TTC549 (cell line): Measurements from ENCODE around the gene PLXNA4.

Source experiments
- FAIRE-seq: peaks from 2 replicates; lab custom pipeline; 2012; peaks lifted over from hg19 to GRCh38; lab: Jason Lieb, UNC

Gene PLXNA4

GRCh38 chr7:132528695-132529094 lies 47.6 kb downstream of the PLXNA4 start:
- FAIRE-seq = no peak

- FAIRE-seq = no peak
Observed at GRCh38 chr7:132527467-132528410, 48.5 kb downstream of the PLXNA4 start.

GRCh38 chr7:132526111-132526740 lies 50.0 kb downstream of the PLXNA4 start:
- FAIRE-seq = no peak

- no peak for FAIRE-seq
Observed at GRCh38 chr7:132521423-132521822, 54.8 kb downstream of the PLXNA4 start.

GRCh38 chr7:132520591-132521280 lies 55.5 kb downstream of the PLXNA4 start:
- FAIRE-seq = no peak

GRCh38 chr7:132519936-132520335 lies 56.3 kb downstream of the PLXNA4 start:
- no peak for FAIRE-seq

GRCh38 chr7:132518839-132519173 lies 57.5 kb downstream of the PLXNA4 start:
- no peak for FAIRE-seq

- FAIRE-seq = no peak
Observed at GRCh38 chr7:132518102-132518838, 58.0 kb downstream of the PLXNA4 start.

GRCh38 chr7:132516042-132516840 lies 60.0 kb downstream of the PLXNA4 start:
- no peak for FAIRE-seq

- FAIRE-seq = no peak
Observed at GRCh38 chr7:132515181-132515580, 61.1 kb downstream of the PLXNA4 start.

- FAIRE-seq = no peak
Observed at GRCh38 chr7:132514430-132514829, 61.8 kb downstream of the PLXNA4 start.

- FAIRE-seq = no peak
Observed at GRCh38 chr7:132511921-132512320, 64.3 kb downstream of the PLXNA4 start.

- no peak for FAIRE-seq
Observed at GRCh38 chr7:132511387-132511786, 64.9 kb downstream of the PLXNA4 start.

- FAIRE-seq = no peak
Observed at GRCh38 chr7:132509643-132510042, 66.6 kb downstream of the PLXNA4 start.

GRCh38 chr7:132508724-132509353 lies 67.4 kb downstream of the PLXNA4 start:
- no peak for FAIRE-seq

GRCh38 chr7:132504852-132505251 lies 71.4 kb downstream of the PLXNA4 start:
- no peak for FAIRE-seq

- no peak for FAIRE-seq
Observed at GRCh38 chr7:132504071-132504470, 72.2 kb downstream of the PLXNA4 start.

- no peak for FAIRE-seq
Observed at GRCh38 chr7:132503415-132503814, 72.9 kb downstream of the PLXNA4 start.

GRCh38 chr7:132501956-132502355 lies 74.3 kb downstream of the PLXNA4 start:
- no peak for FAIRE-seq

GRCh38 chr7:132500727-132501440 lies 75.4 kb downstream of the PLXNA4 start:
- FAIRE-seq = no peak
